GM10248 (cell line): Measurements from ENCODE around the gene MAPK9.

Source experiments
- CTCF ChIA-PET: fragments of 300-600 bp; sonication (Branson Sonifier 250); formaldehyde crosslinking; extraction: SDS; loops from one replicate; lab custom pipeline; 2021; ENCODE audit warnings: antibody characterized with exemption; lab: Yijun Ruan, JAX
- POLR2A ChIA-PET: fragments of 350-650 bp; sonication (Branson Sonifier 250); formaldehyde crosslinking; extraction: SDS; loops from one replicate; lab custom pipeline; 2020; ENCODE audit warnings: antibody characterized with exemption; lab: Yijun Ruan, JAX
- DNase-seq: peaks from one replicate; pipeline ENCODE4 v3.0.0; 2012; ENCODE audit errors: extremely low spot score
- TF ChIP-seq, protein P1 (sequence below): IDR thresholded peaks from 2 replicates; pipeline ENCODE4 v1.5.1; 2012; ENCODE audit warnings: mild to moderate bottlenecking, low read depth; ENCODE audit errors: extremely low read depth, missing control alignments, control extremely low read depth

The MAPK9 gene

DNA sequence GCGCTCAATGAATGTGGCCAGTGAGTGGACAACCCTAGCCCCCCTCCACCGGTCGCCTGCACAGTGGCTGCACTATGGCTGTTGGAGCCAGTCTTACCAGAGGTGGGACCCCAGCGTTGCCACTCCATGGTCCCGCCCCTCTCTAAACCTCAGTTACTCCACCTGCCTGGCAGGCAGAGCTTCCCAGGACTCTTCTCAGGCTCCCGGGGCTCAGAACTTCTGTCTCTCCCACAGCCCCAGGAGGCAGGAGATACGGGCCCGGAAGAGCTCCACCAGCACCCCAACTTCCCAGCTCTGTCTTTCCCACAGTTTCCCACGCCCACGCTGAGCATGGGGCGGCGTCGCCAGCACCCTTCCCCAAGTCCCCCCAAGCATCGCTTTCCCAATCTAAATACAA lies 83.8 kb downstream of the MAPK9 start:
- CTCF ChIA-PET = interaction anchor here (0.6 to 2.2 kb wide), 6 partner anchors 9 to 121 kb away, joined by 3 to 5 read pairs (median 3); no protein-coding TSS in a partner anchor
- POLR2A ChIA-PET = no interaction called here
- DNase-seq = no peak
- TF ChIP-seq, protein P1, sequence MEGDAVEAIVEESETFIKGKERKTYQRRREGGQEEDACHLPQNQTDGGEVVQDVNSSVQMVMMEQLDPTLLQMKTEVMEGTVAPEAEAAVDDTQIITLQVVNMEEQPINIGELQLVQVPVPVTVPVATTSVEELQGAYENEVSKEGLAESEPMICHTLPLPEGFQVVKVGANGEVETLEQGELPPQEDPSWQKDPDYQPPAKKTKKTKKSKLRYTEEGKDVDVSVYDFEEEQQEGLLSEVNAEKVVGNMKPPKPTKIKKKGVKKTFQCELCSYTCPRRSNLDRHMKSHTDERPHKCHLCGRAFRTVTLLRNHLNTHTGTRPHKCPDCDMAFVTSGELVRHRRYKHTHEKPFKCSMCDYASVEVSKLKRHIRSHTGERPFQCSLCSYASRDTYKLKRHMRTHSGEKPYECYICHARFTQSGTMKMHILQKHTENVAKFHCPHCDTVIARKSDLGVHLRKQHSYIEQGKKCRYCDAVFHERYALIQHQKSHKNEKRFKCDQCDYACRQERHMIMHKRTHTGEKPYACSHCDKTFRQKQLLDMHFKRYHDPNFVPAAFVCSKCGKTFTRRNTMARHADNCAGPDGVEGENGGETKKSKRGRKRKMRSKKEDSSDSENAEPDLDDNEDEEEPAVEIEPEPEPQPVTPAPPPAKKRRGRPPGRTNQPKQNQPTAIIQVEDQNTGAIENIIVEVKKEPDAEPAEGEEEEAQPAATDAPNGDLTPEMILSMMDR = no peak

DNA sequence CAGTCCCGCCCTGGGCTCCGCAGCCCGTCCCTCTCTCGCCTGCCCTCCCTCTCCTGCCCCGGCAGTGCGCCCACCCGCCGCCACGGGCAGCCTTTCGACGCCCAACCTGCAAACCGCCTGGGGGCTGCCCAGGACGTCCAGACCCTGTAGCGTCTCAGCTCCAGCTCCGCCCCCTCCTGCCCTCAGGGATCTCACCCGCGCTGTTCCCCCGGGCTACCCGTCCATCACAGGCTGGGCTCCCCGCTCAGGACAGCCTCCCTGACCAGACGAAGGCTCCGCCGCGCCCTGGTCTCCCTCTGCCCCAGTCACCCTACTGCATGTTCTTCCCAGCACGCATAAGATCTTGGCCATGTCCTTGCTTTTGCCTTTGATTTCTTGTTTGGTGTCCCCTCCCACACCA lies 84.3 kb downstream of the MAPK9 start:
- DNase-seq = no peak
- CTCF ChIA-PET = interaction anchor here (0.7 to 1.2 kb wide), 4 partner anchors 13 to 121 kb away, joined by 3 to 4 read pairs (median 3); no protein-coding TSS in a partner anchor
- POLR2A ChIA-PET = no interaction called here

DNA sequence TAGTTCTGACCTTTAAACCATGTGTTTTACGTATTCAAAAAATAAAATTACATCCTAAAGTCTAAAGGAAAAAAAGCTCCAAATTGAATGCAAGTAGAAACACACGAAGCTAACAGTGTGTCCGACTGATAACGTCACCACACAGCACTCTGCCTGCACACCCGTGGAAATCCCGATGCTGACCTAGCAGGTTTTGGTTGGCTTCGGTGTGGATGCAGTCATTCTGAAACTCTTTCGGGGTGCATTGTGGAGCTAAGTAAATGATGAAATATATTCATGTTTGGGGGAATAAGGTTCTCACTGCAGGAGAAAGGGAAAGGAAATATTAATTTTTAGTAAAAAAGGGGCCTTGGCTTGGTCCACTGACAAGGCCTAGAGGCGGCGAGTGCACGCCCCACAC lies 84.9 kb downstream of the MAPK9 start:
- ChIA-PET CTCF (interaction anchor here (0.9 to 1.2 kb wide), 2 partner anchors 12 to 35 kb away, joined by 3 read pairs; no protein-coding TSS in a partner anchor), POLR2A (no interaction called here)
- TF ChIP-seq, protein P1 = no peak
- no peak for DNase-seq

More for the DNA sequence above, 84.3 kb downstream of the MAPK9 start:
- TF ChIP-seq, protein P1 = no peak

DNA sequence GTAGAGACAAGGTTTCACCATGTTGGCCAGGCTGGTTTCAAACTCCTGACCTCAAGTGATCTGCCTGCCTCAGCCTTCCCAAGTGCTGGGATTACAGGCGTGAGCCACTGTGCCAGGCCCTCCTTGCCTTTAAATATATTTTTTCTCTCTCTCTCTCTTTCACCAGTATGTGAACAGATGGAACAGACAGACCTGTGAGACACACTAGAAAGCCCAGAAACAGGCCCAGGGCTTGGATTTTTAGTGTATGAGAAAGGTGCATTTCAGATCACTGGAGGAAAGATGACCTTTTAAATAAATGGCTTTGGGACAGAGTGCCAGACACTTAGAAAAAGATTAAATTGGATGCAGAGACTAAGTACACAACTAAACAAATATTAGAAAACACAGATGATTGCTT lies 86.0 kb downstream of the MAPK9 start:
- TF ChIP-seq, protein P1 = no peak

DNA sequence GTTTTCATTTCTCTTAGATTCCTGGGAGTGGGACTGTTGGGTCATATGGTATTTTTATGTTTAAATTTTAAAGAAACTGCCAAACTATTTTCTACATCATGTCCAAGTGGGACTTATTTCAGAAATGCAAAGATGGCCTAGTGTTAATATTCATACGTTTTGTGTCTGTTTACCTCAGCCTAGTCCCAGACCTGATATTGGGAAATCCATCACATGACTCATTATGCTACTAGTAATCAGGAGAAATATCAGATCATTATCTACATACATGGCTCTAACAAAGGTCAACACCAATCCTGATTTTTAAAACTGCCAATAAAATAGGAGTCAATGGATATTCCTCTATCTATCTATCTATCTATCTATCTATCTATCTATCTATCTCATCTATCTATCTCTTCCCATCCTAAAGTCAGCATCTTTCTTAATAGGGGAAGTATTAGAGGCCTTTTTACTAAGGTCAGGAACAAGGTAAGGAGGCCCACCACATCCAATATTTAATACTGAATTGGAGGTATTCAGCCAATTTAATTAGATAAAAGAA lies 87.5 kb downstream of the MAPK9 start:
- CTCF ChIA-PET = no interaction called here
- TF ChIP-seq, protein P1 = no peak
- POLR2A ChIA-PET = no interaction called here
- DNase-seq = no peak

More for the DNA sequence above, 86.0 kb downstream of the MAPK9 start:
- ChIA-PET CTCF (no interaction called here), POLR2A (no interaction called here)
- DNase-seq = no peak

DNA sequence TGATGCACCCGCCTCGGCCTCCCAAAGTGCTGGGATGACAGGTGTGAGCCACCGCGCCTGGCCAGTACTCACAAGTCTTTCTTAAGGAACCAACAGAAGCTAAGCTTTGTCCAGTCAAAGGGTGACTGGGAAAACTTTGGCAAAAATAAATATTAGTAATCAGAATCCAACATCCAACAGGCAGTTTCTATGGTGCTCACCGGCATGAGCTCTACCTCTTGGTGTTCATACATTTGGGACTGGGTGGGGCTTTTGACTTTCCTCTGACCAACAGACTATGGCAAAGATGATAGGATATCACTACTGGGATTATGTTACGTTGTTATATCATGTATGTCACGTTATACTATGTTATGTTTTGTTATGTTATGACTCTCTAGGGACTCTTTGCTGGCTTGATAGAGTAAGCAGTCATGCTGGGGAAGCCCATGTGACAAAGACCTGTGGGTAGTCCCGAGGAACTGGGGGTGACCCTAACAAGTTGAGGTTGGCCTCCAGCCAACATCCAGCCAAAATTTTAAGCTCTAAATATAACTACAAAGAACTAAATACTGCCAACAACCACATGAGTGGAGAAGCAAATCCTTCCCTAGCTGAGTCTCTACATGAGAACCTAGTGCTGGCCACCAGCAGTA lies 88.8 kb downstream of the MAPK9 start:
- ChIA-PET POLR2A (no interaction called here), CTCF (interaction anchor here (1.3 to 3.3 kb wide), 2 partner anchors 111 to 127 kb away, joined by 3 to 23 read pairs; no protein-coding TSS in a partner anchor)
- TF ChIP-seq, protein P1 = no peak
- DNase-seq = no peak
